ENCODE measurements around the gene CCDC116.
"Not testable (repeated sequence)": the region's sequence is repeated elsewhere in the genome, so short reads cannot be mapped to it uniquely, and the experiment has no call there.

Gene CCDC116

DNA sequence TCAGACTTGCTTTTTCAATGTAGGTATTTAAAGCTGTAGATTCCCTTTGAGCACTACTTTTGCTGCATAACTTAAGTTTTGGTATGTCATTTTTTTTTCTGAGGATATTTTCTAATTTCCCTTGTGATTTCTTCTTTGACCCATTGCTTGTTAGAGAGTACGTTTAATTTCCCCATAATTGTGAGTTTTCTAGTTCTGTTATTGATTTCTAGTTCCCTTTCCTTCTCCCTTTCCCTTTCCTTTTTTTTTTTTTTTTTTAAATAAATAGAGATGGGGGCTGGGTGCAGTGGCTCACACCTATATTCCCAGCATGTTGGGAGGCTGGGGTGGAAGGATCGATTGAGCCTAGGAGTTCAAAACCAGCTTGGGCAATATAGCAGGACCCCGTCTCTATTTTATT lies 34.3 kb upstream of the CCDC116 start:
- in situ Hi-C loops (cut with HindIII; ENCODE audit: low sequenced_read_pairs), result no loop called here
- DNase-seq (ENCODE audit: low read depth, low spot score), result no peak
- H3K4me3 ChIP-seq (ENCODE audit: low read depth, low read length), result no peak overlapping the region
- TF ChIP-seq, protein P1, sequence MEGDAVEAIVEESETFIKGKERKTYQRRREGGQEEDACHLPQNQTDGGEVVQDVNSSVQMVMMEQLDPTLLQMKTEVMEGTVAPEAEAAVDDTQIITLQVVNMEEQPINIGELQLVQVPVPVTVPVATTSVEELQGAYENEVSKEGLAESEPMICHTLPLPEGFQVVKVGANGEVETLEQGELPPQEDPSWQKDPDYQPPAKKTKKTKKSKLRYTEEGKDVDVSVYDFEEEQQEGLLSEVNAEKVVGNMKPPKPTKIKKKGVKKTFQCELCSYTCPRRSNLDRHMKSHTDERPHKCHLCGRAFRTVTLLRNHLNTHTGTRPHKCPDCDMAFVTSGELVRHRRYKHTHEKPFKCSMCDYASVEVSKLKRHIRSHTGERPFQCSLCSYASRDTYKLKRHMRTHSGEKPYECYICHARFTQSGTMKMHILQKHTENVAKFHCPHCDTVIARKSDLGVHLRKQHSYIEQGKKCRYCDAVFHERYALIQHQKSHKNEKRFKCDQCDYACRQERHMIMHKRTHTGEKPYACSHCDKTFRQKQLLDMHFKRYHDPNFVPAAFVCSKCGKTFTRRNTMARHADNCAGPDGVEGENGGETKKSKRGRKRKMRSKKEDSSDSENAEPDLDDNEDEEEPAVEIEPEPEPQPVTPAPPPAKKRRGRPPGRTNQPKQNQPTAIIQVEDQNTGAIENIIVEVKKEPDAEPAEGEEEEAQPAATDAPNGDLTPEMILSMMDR (IDR thresholded peaks at IDR 0.05; ENCODE audit: low read depth, low read length), result no peak

DNA sequence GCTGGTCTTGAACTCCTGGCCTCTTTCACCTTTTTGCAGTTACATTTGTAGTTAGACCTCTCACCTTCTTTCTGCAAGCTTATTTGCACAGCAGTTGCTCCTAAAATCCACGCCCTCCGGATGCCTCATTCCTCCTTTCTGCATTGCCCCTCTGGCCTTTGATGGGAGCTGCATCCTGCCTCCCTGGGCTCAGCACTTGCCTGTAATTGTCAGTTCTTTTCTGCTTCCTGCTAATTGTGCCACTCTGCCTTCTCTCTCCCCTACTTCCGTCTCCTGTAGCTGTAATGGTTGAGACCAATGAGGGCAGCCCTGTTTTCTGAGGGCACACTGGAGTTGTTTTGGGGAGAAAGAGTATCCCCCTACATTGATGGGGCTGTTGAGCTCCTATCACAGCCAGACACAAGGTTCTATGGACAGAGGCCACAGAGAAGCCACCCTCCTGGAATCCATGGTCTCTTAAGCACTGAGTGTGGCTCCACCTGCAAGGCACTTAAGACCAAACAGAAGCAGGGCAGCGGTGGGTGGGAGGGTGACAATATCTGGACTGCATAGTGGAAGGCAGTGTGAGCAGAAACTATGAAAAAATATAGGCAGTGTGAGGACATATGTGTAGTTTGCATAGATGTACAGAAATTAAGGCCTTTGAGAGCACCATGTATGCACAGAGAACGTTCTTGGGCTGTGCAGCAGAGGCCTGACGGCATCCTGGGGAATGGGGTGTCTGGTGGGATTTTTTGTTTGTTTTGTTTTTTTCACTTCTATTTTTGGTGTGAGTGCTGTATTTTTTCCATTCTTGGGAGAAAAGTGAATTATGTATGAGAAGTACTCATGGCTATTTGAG lies 33.3 kb upstream of the CCDC116 start:
- no peak for DNase-seq (ENCODE audit: low read depth, low spot score)

GRCh38 chr22:21602579-21602978 lies 30.0 kb upstream of the CCDC116 start:
- no peak overlapping the region for H3K4me3 ChIP-seq (ENCODE audit: low read depth, low read length)
- no peak for DNase-seq (ENCODE audit: low read depth, low spot score)
- TF ChIP-seq, protein P1 (IDR thresholded peaks at IDR 0.05; ENCODE audit: low read depth, low read length), result no peak
- in situ Hi-C loops (cut with HindIII; ENCODE audit: low sequenced_read_pairs), result no loop called here

More for the DNA sequence above, 33.3 kb upstream of the CCDC116 start:
- in situ Hi-C loops (cut with HindIII; ENCODE audit: low sequenced_read_pairs), result no loop called here
- no peak overlapping the region for H3K4me3 ChIP-seq (ENCODE audit: low read depth, low read length)
- TF ChIP-seq, protein P1 (IDR thresholded peaks at IDR 0.05; ENCODE audit: low read depth, low read length), result no peak

DNA sequence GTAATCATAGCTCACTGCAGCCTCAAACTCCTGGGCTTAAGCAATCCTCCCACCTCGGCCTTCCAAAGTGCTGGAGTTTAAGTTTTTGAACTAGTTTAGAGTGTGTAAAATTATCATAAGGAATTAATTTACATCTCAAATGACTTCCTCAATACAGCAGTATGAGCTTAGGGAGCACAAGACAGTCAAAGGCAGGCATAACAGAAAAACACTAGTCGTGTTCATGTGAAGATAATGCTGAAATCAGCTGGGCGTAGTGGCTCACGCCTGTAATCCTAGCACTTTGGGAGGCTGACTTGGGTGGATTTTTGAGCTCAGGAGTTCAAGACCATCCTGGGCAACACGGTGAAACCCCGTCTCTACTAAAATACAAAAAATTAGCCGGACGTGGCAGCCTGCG lies 28.6 kb upstream of the CCDC116 start:
- no peak overlapping the region for H3K4me3 ChIP-seq (ENCODE audit: low read depth, low read length)
- TF ChIP-seq, protein P1 (IDR thresholded peaks at IDR 0.05; ENCODE audit: low read depth, low read length), result no peak
- in situ Hi-C loops (cut with HindIII; ENCODE audit: low sequenced_read_pairs), result no loop called here
- no peak for DNase-seq (ENCODE audit: low read depth, low spot score)

GRCh38 chr22:21605887-21606564 lies 26.5 kb upstream of the CCDC116 start:
- no peak for DNase-seq (ENCODE audit: low read depth, low spot score)
- H3K4me3 ChIP-seq (ENCODE audit: low read depth, low read length), result no peak overlapping the region
- in situ Hi-C loops (cut with HindIII; ENCODE audit: low sequenced_read_pairs), result no loop called here
- TF ChIP-seq, protein P1 (IDR thresholded peaks at IDR 0.05; ENCODE audit: low read depth, low read length), result no peak

GRCh38 chr22:21606775-21607174 lies 25.8 kb upstream of the CCDC116 start:
- TF ChIP-seq, protein P1 (IDR thresholded peaks at IDR 0.05; ENCODE audit: low read depth, low read length), result no peak
- no peak overlapping the region for H3K4me3 ChIP-seq (ENCODE audit: low read depth, low read length)
- DNase-seq (ENCODE audit: low read depth, low spot score), result no peak
- in situ Hi-C loops (cut with HindIII; ENCODE audit: low sequenced_read_pairs), result no loop called here

- in situ Hi-C loops (cut with HindIII; ENCODE audit: low sequenced_read_pairs); DNase-seq (ENCODE audit: low read depth, low spot score); H3K4me3 ChIP-seq (ENCODE audit: low read depth, low read length): not testable (repeated sequence)
Observed at GRCh38 chr22:21609556-21610157, 22.9 kb upstream of the CCDC116 start.

Data from astrocyte of the spinal cord (primary cell).